Progenitor cell of endocrine pancreas (in vitro differentiated cells): ENCODE results near the gene OR52E4. TPM values are rescaled to one million over a fixed set of nuclear protein-coding genes. Genes with fewer than 3 reads are reported as not detected.

ENCODE experiments used
- DNase-seq: peaks from one replicate; pipeline ENCODE4 v3.0.0; 2021; ENCODE audit warnings: low spot score; ENCODE audit not compliant: unreplicated experiment
- H3K27ac Mint-ChIP-seq: 2 replicates; pipeline ENCODE4 v1.8.0; 2021; ENCODE audit warnings: mild to moderate bottlenecking, moderate library complexity, mixed read lengths
- H3K27me3 Mint-ChIP-seq: 2 replicates; pipeline ENCODE4 v1.8.0; 2021; ENCODE audit warnings: mixed read lengths
- H3K36me3 Mint-ChIP-seq: 2 replicates; pipeline ENCODE4 v1.8.0; 2022; ENCODE audit warnings: mixed read lengths; ENCODE audit not compliant: insufficient read depth
- H3K4me1 Mint-ChIP-seq: 2 replicates; pipeline ENCODE4 v1.8.0; 2021; ENCODE audit warnings: low read depth, mixed read lengths
- H3K4me3 Mint-ChIP-seq: 2 replicates; pipeline ENCODE4 v1.8.0; 2021; ENCODE audit warnings: low read depth, mild to moderate bottlenecking, moderate library complexity, mixed read lengths
- H3K9me3 Mint-ChIP-seq: 2 replicates; pipeline ENCODE4 v1.8.0; 2021; ENCODE audit warnings: low read depth, mixed read lengths
- CTCF ChIP-seq: fragments of 200-600 bp; sonication (generic); IDR thresholded peaks from one replicate; pipeline ENCODE4 v1.5.0; 2021; ENCODE audit warnings: antibody characterized with exemption, mild to moderate bottlenecking; ENCODE audit not compliant: unreplicated experiment
- long read RNA-seq: library from polyadenylated mRNA; unstranded; transcript quantifications from one replicate; pipeline ENCODE4 v2.0.0, GENCODE V29; 2020
- total RNA-seq: library from RNA; stranded (reverse); gene quantifications from 2 replicates; pipeline ENCODE4 v1.2.1, GENCODE V29; 2021

OR52E4 gene
- total RNA-seq: not detected in 2 replicates
- long read RNA-seq: 0 reads

- H3K27ac Mint-ChIP-seq: no peak within 1 kb of the TSS
- no peaks in the 10 kb centered on the region for H3K9me3 Mint-ChIP-seq
- H3K27me3 Mint-ChIP-seq: peaks cover 18% of the 10 kb centered on the region
- no peaks in the 10 kb centered on the region for H3K36me3 Mint-ChIP-seq
- no peaks in the 10 kb centered on the region for H3K4me1 Mint-ChIP-seq
- no peak for DNase-seq
- no peak for TF ChIP-seq CTCF
- no peak within 1 kb of the TSS for H3K4me3 Mint-ChIP-seq
Measured at GRCh38 chr11:5880329-5880728, at the start of gene OR52E4. TSS of gene OR52E4 (plus strand) at chr11:5880629. CDS start at chr11:5884293, 3,664 bp downstream.

- DNase-seq: no peak
- Mint-ChIP-seq H3K4me1 (no peaks in the 10 kb centered on the region), H3K4me3 (no peak overlapping the region), H3K9me3 (no peaks in the 10 kb centered on the region), H3K36me3 (no peaks in the 10 kb centered on the region), H3K27me3 (no peaks in the 10 kb centered on the region), H3K27ac (no peak overlapping the region)
- TF ChIP-seq CTCF: no peak
Measured at GRCh38 chr11:5831196-5831829, 49.1 kb upstream of the OR52E4 start.

GRCh38 chr11:5833446-5833845, 47.0 kb upstream of the OR52E4 start:
- no peak for TF ChIP-seq CTCF
- H3K27ac Mint-ChIP-seq: no peak overlapping the region
- H3K27me3 Mint-ChIP-seq: no peaks in the 10 kb centered on the region
- no peak overlapping the region for H3K4me3 Mint-ChIP-seq
- no peak for DNase-seq
- H3K36me3 Mint-ChIP-seq: no peaks in the 10 kb centered on the region
- H3K4me1 Mint-ChIP-seq: peaks cover 3% of the 10 kb centered on the region
- peaks cover 6% of the 10 kb centered on the region for H3K9me3 Mint-ChIP-seq

GRCh38 chr11:5837695-5838094, 42.7 kb upstream of the OR52E4 start:
- H3K9me3 Mint-ChIP-seq: peaks cover 8% of the 10 kb centered on the region
- no peaks in the 10 kb centered on the region for H3K36me3 Mint-ChIP-seq
- H3K4me1 Mint-ChIP-seq: peaks cover 3% of the 10 kb centered on the region
- no peak overlapping the region for H3K27ac Mint-ChIP-seq
- no peak for DNase-seq
- TF ChIP-seq CTCF: no peak
- no peaks in the 10 kb centered on the region for H3K27me3 Mint-ChIP-seq
- H3K4me3 Mint-ChIP-seq: no peak overlapping the region

GRCh38 chr11:5841797-5842196, 38.6 kb upstream of the OR52E4 start, which contains the start of gene OR52E6:
TSS of gene OR52E6 (minus strand) at chr11:5841897. CDS start at chr11:5841897, 0 bp downstream.
- Mint-ChIP-seq H3K4me3 (no peak within 1 kb of the TSS), H3K36me3 (no peaks in the 10 kb centered on the region), H3K27ac (no peak within 1 kb of the TSS), H3K27me3 (no peaks in the 10 kb centered on the region), H3K9me3 (peaks cover 8% of the 10 kb centered on the region), H3K4me1 (peaks cover 3% of the 10 kb centered on the region)
- DNase-seq: no peak
- TF ChIP-seq CTCF: no peak
